Anterior cingulate cortex (tissue), 58 donors: ENCODE measurements around the gene CSF1.
A peak's percentile ranks its signal among the peaks of the same experiment; 100 is the strongest.
"Not testable (repeated sequence)": the region's sequence is repeated elsewhere in the genome, so short reads cannot be mapped to it uniquely, and the experiment has no call there.

ENCODE experiments used
- DNase-seq, 58 donors: peaks; one replicate each; lab custom pipeline; 2025; lab: John Stamatoyannopoulos, UW

CSF1 gene

GRCh38 chr1:109917768-109918606, 7.3 kb downstream of the CSF1 start:
- no peak for DNase-seq

DNA sequence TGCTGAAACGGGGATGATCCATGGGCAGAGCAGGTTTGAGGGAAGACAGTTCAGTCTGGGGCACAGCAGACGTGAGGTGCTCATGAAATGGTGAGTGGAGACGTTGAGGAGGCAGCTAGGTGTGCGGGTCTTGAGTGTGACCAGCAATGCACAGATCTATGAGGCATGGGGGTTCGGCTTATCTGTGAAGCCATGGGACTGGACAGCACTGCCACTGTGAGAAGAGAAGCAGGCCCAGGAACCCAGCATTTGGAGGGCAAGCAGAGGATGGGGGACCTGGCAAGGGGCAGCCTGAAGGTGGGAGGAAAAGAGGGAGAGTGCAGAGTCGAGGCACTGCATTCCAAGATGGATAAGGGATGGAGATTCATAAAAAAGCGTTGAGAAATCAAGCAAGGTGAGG, 8.0 kb downstream of the CSF1 start:
- DNase-seq: no peak

DNA sequence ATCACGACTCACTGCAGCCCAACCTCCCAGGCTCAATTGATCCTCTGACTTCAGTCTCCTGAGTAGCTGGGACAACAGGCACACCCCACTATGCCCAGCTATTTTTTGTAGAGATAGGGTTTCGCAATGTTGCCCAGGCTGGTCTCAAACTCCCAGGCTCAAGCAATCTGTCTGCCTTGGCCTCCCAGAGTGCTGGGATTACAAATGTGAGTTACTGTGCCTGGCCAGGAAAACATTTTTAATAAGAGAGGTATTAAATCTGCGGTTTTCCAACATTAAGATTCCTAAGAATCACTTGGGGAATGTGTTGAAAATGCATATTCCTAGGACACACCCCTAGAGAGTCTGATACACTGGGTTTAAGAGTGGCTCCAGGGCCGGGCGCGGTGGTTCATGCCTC, 8.7 kb downstream of the CSF1 start:
- no peak for DNase-seq

DNA sequence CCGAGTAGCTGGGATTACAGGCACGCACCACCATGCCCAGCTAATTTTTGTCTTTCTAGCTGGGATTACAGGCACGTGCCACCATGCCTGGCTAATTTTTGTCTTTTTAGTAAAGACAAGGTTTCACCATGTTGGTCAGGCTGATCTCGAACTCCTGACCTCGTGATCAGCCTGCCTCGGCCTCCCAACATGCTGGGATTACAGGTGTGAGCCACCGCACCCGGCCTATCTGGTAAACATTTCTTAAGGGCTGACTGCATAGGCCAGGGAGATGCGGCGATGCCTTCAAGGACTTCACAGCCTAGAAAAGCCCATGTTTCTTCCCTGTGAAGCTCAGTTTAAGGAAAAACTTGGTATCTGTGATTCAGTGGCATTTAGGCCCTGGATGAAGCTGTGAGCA, 9.7 kb downstream of the CSF1 start:
- not testable (repeated sequence) for DNase-seq

DNA sequence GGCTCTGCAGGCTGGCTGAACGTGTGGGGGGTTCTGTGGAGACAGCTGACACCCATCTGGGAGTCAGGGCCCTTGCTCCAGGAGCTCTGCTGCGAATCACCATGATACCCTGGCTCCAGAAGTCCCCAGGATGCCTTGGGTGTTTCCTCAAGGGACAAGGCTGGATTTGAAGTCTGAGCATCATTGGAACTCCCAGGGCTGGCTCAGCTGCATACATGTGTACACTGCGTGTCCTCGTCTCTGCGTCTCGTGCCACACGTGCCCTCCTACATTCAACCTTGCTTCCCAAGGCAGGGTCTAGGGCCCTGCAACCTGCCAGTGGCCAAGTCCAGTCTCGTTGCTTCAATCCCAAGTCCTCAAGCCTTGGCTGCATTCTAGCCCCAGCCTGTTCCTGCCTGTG, 11.7 kb downstream of the CSF1 start:
- no peak for DNase-seq

DNA sequence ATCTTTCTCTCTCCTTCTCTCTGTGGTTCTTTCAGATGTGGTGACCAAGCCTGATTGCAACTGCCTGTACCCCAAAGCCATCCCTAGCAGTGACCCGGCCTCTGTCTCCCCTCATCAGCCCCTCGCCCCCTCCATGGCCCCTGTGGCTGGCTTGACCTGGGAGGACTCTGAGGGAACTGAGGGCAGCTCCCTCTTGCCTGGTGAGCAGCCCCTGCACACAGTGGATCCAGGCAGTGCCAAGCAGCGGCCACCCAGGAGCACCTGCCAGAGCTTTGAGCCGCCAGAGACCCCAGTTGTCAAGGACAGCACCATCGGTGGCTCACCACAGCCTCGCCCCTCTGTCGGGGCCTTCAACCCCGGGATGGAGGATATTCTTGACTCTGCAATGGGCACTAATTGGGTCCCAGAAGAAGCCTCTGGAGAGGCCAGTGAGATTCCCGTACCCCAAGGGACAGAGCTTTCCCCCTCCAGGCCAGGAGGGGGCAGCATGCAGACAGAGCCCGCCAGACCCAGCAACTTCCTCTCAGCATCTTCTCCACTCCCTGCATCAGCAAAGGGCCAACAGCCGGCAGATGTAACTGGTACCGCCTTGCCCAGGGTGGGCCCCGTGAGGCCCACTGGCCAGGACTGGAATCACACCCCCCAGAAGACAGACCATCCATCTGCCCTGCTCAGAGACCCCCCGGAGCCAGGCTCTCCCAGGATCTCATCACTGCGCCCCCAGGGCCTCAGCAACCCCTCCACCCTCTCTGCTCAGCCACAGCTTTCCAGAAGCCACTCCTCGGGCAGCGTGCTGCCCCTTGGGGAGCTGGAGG, 12.7 kb downstream of the CSF1 start:
- DNase-seq: no peak

GRCh38 chr1:109923946-109924275, 13.3 kb downstream of the CSF1 start:
- DNase-seq: no peak

DNA sequence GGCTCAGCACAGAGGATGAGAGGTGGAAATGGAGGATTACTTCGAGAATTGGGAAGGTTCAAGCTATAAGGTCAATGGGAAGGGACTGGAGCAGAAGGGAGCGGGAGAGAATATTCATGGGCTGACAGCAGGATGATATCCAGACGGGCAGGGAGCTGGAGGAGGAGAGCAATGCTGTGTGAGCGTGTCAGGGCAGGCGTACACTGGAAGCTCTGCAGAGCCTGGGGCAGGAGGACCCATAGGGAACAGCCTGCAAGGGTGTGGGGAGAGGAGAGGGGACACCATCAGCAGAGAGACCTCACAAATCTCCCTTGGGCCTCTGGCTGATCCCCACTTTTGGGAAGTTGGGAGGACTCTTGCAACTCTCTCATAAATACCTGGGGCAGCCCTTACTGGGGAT, 13.7 kb downstream of the CSF1 start:
- DNase-seq: no peak

- no peak for DNase-seq
Observed at GRCh38 chr1:109925159-109925990, 14.7 kb downstream of the CSF1 start.

- no peak for DNase-seq
Observed at GRCh38 chr1:109926662-109927300, 16.1 kb downstream of the CSF1 start.

DNA sequence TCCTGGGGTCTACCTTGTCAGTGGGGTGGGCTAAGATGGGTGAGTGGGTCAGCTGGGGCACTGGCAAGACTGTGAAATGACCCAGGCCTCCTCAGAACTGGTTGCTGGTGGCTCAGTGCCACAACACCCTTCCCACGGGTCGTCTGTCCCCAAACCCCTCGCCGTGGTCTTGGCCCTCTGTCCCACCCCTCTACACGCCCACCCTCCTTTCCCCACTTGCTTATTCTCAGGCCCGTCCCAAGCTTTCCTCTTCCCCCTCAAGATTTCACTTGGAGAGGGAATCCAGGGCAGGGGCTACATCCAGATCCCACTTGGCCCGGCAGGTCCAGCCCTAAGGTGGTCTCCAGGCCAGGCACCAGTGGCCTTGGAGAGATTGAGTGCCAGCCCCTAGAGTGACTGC, 16.7 kb downstream of the CSF1 start:
- DNase-seq: no peak

DNA sequence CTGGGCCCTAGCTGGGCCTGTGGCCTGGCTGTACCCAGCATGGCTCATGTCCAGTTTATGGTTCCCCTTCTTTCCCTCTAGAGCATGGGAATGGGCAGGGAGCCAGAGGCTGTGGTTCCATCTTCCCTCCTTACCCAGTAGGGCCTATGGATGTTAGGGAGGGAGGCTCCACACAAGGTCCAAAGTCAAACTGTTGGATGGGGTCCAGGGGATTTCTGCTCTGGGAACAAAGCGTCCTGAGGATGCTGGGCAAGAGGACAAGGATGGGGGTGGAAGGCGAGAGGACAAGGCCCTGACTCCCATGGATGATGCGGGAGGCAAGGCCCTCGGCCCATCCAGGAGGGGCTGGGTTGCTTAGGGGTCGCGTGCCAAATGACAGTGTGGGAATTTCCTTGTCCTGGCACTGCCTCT, 17.3 kb downstream of the CSF1 start:
- peak in 27 of 58 donors; percentile 11 to 85 (median 36) for DNase-seq

DNA sequence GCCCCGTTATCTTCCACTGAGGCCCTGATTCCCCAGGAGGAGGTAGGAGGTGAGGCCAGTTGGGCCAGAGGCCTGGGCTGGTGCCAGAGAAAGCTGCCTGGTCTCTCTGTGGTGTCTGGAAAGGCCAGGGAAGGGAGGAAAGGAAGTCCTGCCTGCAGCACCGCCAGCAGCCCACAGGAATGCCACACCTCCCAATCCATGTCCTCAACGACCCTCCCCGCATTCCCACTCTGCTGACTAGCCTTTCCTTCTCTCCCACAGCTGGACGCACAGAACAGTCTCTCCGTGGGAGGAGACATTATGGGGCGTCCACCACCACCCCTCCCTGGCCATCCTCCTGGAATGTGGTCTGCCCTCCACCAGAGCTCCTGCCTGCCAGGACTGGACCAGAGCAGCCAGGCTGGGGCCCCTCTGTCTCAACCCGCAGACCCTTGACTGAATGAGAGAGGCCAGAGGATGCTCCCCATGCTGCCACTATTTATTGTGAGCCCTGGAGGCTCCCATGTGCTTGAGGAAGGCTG, 18.0 kb downstream of the CSF1 start:
- no peak for DNase-seq

DNA sequence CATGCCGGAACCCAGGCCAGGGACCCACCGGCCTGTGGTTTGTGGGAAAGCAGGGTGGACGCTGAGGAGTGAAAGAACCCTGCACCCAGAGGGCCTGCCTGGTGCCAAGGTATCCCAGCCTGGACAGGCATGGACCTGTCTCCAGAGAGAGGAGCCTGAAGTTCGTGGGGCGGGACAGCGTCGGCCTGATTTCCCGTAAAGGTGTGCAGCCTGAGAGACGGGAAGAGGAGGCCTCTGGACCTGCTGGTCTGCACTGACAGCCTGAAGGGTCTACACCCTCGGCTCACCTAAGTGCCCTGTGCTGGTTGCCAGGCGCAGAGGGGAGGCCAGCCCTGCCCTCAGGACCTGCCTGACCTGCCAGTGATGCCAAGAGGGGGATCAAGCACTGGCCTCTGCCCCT, 18.5 kb downstream of the CSF1 start:
- no peak for DNase-seq

DNA sequence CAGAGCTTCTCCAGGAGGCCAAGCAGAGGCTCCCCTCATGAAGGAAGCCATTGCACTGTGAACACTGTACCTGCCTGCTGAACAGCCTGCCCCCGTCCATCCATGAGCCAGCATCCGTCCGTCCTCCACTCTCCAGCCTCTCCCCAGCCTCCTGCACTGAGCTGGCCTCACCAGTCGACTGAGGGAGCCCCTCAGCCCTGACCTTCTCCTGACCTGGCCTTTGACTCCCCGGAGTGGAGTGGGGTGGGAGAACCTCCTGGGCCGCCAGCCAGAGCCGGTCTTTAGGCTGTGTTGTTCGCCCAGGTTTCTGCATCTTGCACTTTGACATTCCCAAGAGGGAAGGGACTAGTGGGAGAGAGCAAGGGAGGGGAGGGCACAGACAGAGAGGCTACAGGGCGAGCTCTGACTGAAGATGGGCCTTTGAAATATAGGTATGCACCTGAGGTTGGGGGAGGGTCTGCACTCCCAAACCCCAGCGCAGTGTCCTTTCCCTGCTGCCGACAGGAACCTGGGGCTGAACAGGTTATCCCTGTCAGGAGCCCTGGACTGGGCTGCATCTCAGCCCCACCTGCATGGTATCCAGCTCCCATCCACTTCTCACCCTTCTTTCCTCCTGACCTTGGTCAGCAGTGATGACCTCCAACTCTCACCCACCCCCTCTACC, 19.1 kb downstream of the CSF1 start:
- DNase-seq: no peak

DNA sequence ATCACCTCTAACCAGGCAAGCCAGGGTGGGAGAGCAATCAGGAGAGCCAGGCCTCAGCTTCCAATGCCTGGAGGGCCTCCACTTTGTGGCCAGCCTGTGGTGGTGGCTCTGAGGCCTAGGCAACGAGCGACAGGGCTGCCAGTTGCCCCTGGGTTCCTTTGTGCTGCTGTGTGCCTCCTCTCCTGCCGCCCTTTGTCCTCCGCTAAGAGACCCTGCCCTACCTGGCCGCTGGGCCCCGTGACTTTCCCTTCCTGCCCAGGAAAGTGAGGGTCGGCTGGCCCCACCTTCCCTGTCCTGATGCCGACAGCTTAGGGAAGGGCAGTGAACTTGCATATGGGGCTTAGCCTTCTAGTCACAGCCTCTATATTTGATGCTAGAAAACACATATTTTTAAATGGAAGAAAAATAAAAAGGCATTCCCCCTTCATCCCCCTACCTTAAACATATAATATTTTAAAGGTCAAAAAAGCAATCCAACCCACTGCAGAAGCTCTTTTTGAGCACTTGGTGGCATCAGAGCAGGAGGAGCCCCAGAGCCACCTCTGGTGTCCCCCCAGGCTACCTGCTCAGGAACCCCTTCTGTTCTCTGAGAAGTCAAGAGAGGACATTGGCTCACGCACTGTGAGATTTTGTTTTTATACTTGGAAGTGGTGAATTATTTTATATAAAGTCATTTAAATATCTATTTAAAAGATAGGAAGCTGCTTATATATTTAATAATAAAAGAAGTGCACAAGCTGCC, 19.8 kb downstream of the CSF1 start:
- DNase-seq: no peak

GRCh38 chr1:109931189-109931731, 20.6 kb downstream of the CSF1 start:
- peak in 19 of 58 donors; percentile 9 to 58 (median 32) for DNase-seq

GRCh38 chr1:109931911-109932636, 21.4 kb downstream of the CSF1 start:
- no peak for DNase-seq
